SK-N-SH (cell line): ENCODE results near the gene SIX2. TPM values are rescaled to one million over a fixed set of nuclear protein-coding genes. Genes with fewer than 3 reads are reported as not detected.
A peak's percentile ranks its signal among the peaks of the same experiment; 100 is the strongest.

Experiments used
- CTCF ChIA-PET: fragments of 300-600, 350-600 bp; formaldehyde crosslinking; extraction: SDS; loops from one replicate; lab custom pipeline; 2021; lab: Yijun Ruan, JAX
- POLR2A ChIA-PET: fragments of 350-600 bp; sonication (Branson Sonifier 250); formaldehyde crosslinking; extraction: SDS; loops from one replicate; lab custom pipeline; 2020; ENCODE audit warnings: antibody characterized with exemption, inconsistent platforms; lab: Yijun Ruan, JAX
- DNase-seq: peaks from one replicate; pipeline ENCODE4 v3.0.0; 2012
- H2AFZ ChIP-seq: fragments of 200-600 bp; sonication (generic); 2 replicates; pipeline ENCODE4 v1.8.1; 2016; ENCODE audit warnings: antibody characterized with exemption, mild to moderate bottlenecking, low read depth
- H3F3A ChIP-seq: fragments of 200-600 bp; sonication (generic); replicated peaks from 2 replicates; pipeline ENCODE3; 2016; ENCODE audit warnings: antibody characterized with exemption, mild to moderate bottlenecking; ENCODE audit not compliant: insufficient read depth
- H3K27ac ChIP-seq, 2 experiments: fragments of 200-500 bp in 1 of 2; fragments of 200-600 bp in 1 of 2; sonication (Bioruptor generic) in 1 of 2; sonication (generic), shearing (Covaris generic) in 1 of 2; 2 replicates each; pipeline versions ENCODE4 v1.5.1 to v1.6.1; 2014 to 2016; ENCODE audit warnings: low read depth in 2 of 2, inconsistent platforms in 1 of 2, low read length in 1 of 2, mild to moderate bottlenecking in 1 of 2, mixed read lengths in 1 of 2
- H3K27me3 ChIP-seq: fragments of 200-600 bp; sonication (generic), shearing (Covaris generic); 2 replicates; pipeline ENCODE4 v1.6.1; 2016; ENCODE audit warnings: mixed run types; ENCODE audit not compliant: insufficient read depth
- H3K36me3 ChIP-seq, 2 experiments: fragments of 200-500 bp in 1 of 2; fragments of 200-600 bp in 1 of 2; sonication (Bioruptor generic) in 1 of 2; sonication (generic) in 1 of 2; replicated peaks in 1 of 2; 2 replicates each; pipeline versions ENCODE3 to v1.5.1; 2014 to 2016; ENCODE audit warnings: low read length in 1 of 2, mild to moderate bottlenecking in 1 of 2; ENCODE audit not compliant: insufficient read depth in 2 of 2, control insufficient read depth in 1 of 2
- H3K4me1 ChIP-seq, 2 experiments: fragments of 200-500 bp in 1 of 2; fragments of 200-600 bp in 1 of 2; sonication (Bioruptor generic) in 1 of 2; sonication (generic), shearing (Covaris generic) in 1 of 2; 2 replicates each; pipeline versions ENCODE4 v1.5.1 to v1.6.1; 2014 to 2016; ENCODE audit warnings: low read depth in 1 of 2, low read length in 1 of 2, mixed run types in 1 of 2; ENCODE audit not compliant: insufficient read depth in 2 of 2, control insufficient read depth in 1 of 2
- H3K4me2 ChIP-seq: fragments of 200-600 bp; sonication (generic), shearing (Covaris generic); 2 replicates; pipeline ENCODE4 v1.6.1; 2017; ENCODE audit warnings: mixed run types
- H3K4me3 ChIP-seq, 2 experiments: fragments of 200-500 bp in 1 of 2; fragments of 200-600 bp in 1 of 2; sonication (Bioruptor generic) in 1 of 2; sonication (generic), shearing (Covaris generic) in 1 of 2; 2 replicates each; pipeline versions ENCODE4 v1.5.1 to v1.8.1; 2014 to 2016; ENCODE audit warnings: low read depth in 2 of 2, inconsistent platforms in 1 of 2, low read length in 1 of 2, mild to moderate bottlenecking in 1 of 2, mixed read lengths in 1 of 2, moderate library complexity in 1 of 2
- H3K79me2 ChIP-seq: fragments of 200-600 bp; sonication (generic); 2 replicates; pipeline ENCODE4 v1.8.1; 2017; ENCODE audit warnings: mild to moderate bottlenecking; ENCODE audit not compliant: insufficient read depth
- H3K9ac ChIP-seq: fragments of 200-600 bp; sonication (generic); 2 replicates; pipeline ENCODE4 v1.6.1; 2017; ENCODE audit warnings: mixed run types
- H3K9me2 ChIP-seq: fragments of 200-600 bp; sonication (generic); 2 replicates; pipeline ENCODE4 v1.6.1; 2017; ENCODE audit warnings: mixed run types
- H3K9me3 ChIP-seq: fragments of 200-600 bp; sonication (generic); 2 replicates; pipeline ENCODE4 v1.6.1; 2017; ENCODE audit warnings: mixed run types, mild to moderate bottlenecking, moderate library complexity
- H4K20me1 ChIP-seq: fragments of 200-600 bp; sonication (generic); 2 replicates; pipeline ENCODE4 v1.6.1; 2017; ENCODE audit warnings: mild to moderate bottlenecking, mixed run types; ENCODE audit not compliant: insufficient read depth
- CHD2 ChIP-seq: fragments of 150-350 bp; IDR thresholded peaks from 2 replicates; pipeline ENCODE4 v1.6.1; 2018; ENCODE audit warnings: low read length; ENCODE audit not compliant: partially characterized antibody
- EZH2phosphoT487 ChIP-seq: fragments of 200-600 bp; sonication (generic); IDR thresholded peaks from 2 replicates; pipeline ENCODE4 v1.6.1; 2017; ENCODE audit warnings: low read depth, mixed run types, mild to moderate bottlenecking, antibody characterized with exemption, moderate library complexity, borderline replicate concordance
- MEF2A ChIP-seq: IDR thresholded peaks from 2 replicates; pipeline ENCODE4 v1.4.0; 2012; ENCODE audit warnings: low read depth, borderline replicate concordance
- POLR2AphosphoS5 ChIP-seq: IDR thresholded peaks from 2 replicates; pipeline ENCODE4 v1.6.1; 2012; ENCODE audit warnings: low read depth, low read length
- RXRA ChIP-seq: IDR thresholded peaks from 2 replicates; pipeline ENCODE4 v1.4.0; 2012; ENCODE audit warnings: low read depth, mild to moderate bottlenecking, borderline replicate concordance
- SIN3A ChIP-seq: IDR thresholded peaks from 2 replicates; pipeline ENCODE4 v1.6.1; 2012; ENCODE audit warnings: low read depth, mild to moderate bottlenecking, low read length, moderate library complexity, borderline replicate concordance
- WGBS: methylation state at CpG from one replicate; pipeline ENCODE4 v1.1.6; 2017; ENCODE audit warnings: low lambda C conversion rate; 5-methylcytosine and 5-hydroxymethylcytosine counted together
- polyA plus RNA-seq, 3 experiments: library from polyadenylated mRNA; depleted of rRNA; stranded (reverse); fragments of >200 nt; gene quantifications; 2 replicates each; pipeline ENCODE4 v1.2.3, GENCODE V29; 2012
- TF ChIP-seq, protein P1 (sequence below): fragments of 150-350 bp; IDR thresholded peaks from 2 replicates; pipeline ENCODE4 v1.6.1; 2016; ENCODE audit warnings: mild to moderate bottlenecking, low read depth, low read length
- TF ChIP-seq, protein P2 (sequence below): IDR thresholded peaks from 2 replicates; pipeline ENCODE4; 2012
- TF ChIP-seq, protein P3 (sequence below): IDR thresholded peaks from 2 replicates; pipeline ENCODE4 v1.4.0; 2012; ENCODE audit warnings: low read depth, borderline replicate concordance
- TF ChIP-seq, protein P4 (sequence below): IDR thresholded peaks from 2 replicates; pipeline ENCODE4 v1.6.1; 2012; ENCODE audit warnings: mild to moderate bottlenecking, low read depth, low read length, moderate library complexity
- TF ChIP-seq, protein P5 (sequence below): IDR thresholded peaks from 2 replicates; pipeline ENCODE4 v1.4.0; 2012; ENCODE audit warnings: low read depth, borderline replicate concordance
- TF ChIP-seq, protein P6 (sequence below): fragments of 200-600 bp; sonication (generic); IDR thresholded peaks from 2 replicates; pipeline ENCODE4 v1.6.1; 2017; ENCODE audit warnings: antibody characterized with exemption, mild to moderate bottlenecking, moderate library complexity

SIX2 gene
- polyA plus RNA-seq, 1 of the 3 experiments (the other 2 are of a cell fraction): 0.76 TPM

DNA sequence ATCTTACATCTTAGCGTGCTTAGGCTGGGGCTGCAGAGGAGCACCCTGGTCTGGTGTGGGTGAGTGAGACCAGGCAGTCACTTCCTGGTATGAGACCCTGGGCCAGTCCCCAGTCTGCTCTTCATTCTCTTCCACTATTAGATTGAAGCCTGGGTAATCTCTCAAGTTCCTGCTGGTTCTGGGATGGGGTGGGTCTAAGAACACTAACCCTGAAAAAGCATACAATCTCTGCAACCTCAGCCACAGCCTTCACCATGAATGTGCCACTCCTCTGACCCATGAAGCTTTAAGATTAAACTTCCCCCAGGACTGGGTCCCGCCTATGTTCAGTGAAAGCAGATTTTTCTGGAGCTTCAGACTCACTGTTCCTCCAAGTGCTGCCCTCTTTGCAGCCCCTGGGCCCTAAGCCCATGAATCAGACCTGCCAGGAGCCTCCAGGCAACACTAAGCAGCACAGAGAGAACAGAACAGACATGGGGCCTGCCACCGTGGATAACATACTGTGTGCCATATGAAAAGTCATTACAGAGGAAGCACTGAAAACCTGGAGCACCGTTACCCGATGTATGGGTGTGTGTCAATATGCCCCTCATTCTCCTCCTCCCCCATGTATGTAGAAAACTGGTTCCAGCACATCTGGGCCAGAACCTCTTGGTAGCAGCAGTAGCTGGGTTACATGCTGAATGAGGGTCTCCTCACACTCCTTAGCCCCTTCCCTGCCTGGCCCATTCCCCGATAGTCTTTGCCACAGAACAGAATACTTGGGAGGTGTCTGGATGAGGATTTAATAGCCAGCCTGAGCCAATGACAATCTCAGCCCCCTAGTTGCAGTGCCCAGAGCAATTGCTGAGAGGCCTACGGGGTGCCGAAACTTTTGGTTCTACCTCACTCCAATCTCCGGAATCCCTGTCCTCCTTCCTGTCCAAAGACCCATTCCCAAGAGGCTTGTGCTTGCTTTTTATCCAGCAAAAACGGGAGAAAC, 2.7 kb upstream of the SIX2 start:
- CTCF ChIA-PET: interaction anchor here (1.0 to 8.5 kb wide), 9 partner anchors 7 to 482 kb away, joined by 3 to 112 read pairs (median 8); no protein-coding TSS in a partner anchor
- 95% methylated on average over 10 of the region's 10 CpGs for WGBS
- Histone ChIP-seq H3K79me2 (no peaks in the 10 kb centered on the region), H2AFZ (no peak overlapping the region), H3F3A (no peaks in the 10 kb centered on the region), H3K9me2 (no peaks in the 10 kb centered on the region), H3K36me3 (no peaks in the 10 kb centered on the region), H4K20me1 (no peaks in the 10 kb centered on the region), H3K4me1 (peaks cover 0 to 15% of the 10 kb centered on the region in 2 experiments; a peak in 1 of 4 replicates), H3K27ac (no peak overlapping the region), H3K4me3 (no peak overlapping the region), H3K9ac (no peak overlapping the region), H3K9me3 (no peaks in the 10 kb centered on the region), H3K27me3 (no peaks in the 10 kb centered on the region), H3K4me2 (peak overlapping the region; percentile 79)
- DNase-seq: peak; percentile 36
- POLR2A ChIA-PET: interaction anchor here (0.5 kb wide), 1 partner anchor 442 kb away, joined by 3 read pairs; no protein-coding TSS in a partner anchor
- TF ChIP-seq, protein P1, sequence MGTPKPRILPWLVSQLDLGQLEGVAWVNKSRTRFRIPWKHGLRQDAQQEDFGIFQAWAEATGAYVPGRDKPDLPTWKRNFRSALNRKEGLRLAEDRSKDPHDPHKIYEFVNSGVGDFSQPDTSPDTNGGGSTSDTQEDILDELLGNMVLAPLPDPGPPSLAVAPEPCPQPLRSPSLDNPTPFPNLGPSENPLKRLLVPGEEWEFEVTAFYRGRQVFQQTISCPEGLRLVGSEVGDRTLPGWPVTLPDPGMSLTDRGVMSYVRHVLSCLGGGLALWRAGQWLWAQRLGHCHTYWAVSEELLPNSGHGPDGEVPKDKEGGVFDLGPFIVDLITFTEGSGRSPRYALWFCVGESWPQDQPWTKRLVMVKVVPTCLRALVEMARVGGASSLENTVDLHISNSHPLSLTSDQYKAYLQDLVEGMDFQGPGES: no peak

DNA sequence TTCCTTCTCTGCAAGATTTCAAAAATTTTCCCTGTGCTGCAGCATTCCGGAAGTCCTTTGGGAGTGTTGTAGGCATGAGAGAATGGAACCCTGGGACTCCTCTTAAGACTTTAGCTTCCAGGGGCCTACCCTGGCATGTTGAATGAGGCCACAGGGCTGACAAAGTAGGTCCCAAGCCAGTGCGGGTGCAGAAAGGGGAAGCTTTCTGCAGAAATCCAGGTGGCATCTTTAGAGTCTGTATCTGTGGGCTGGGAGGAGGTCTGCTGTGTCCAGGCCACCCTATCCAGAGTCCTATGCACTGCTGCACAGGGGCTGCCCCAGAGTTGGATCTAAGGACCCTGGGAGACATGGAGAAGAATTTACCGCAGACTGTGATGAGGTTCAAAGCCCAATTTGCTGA, 1.9 kb upstream of the SIX2 start:
- Histone ChIP-seq H4K20me1 (no peaks in the 10 kb centered on the region), H3K27ac (no peak overlapping the region), H3F3A (no peaks in the 10 kb centered on the region), H3K79me2 (no peaks in the 10 kb centered on the region), H3K9me3 (no peaks in the 10 kb centered on the region), H2AFZ (no peak overlapping the region), H3K36me3 (no peaks in the 10 kb centered on the region), H3K27me3 (no peaks in the 10 kb centered on the region), H3K4me2 (peak overlapping the region; percentile 79), H3K9me2 (no peaks in the 10 kb centered on the region), H3K4me1 (peaks cover 0 to 15% of the 10 kb centered on the region in 2 experiments; a peak in 1 of 4 replicates), H3K4me3 (peak overlapping the region in 1 of 2 experiments; percentile 62; a peak in 1 of 4 replicates), H3K9ac (no peak overlapping the region)
- ChIA-PET POLR2A (interaction anchor here (0.5 kb wide), 1 partner anchor 442 kb away, joined by 3 read pairs; no protein-coding TSS in a partner anchor), CTCF (interaction anchor here (0.9 to 8.5 kb wide), 7 partner anchors 9 to 483 kb away, joined by 3 to 112 read pairs (median 4); no protein-coding TSS in a partner anchor)
- WGBS: 96% methylated on average over 3 of the region's 3 CpGs
- DNase-seq: no peak
- TF ChIP-seq MEF2A (no peak), EZH2phosphoT487 (no peak), SIN3A (no peak), POLR2AphosphoS5 (no peak), CHD2 (no peak), RXRA (no peak)
- TF ChIP-seq, protein P2, sequence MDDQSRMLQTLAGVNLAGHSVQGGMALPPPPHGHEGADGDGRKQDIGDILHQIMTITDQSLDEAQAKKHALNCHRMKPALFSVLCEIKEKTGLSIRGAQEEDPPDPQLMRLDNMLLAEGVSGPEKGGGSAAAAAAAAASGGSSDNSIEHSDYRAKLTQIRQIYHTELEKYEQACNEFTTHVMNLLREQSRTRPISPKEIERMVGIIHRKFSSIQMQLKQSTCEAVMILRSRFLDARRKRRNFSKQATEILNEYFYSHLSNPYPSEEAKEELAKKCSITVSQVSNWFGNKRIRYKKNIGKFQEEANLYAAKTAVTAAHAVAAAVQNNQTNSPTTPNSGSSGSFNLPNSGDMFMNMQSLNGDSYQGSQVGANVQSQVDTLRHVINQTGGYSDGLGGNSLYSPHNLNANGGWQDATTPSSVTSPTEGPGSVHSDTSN: no peak
- TF ChIP-seq, protein P3, sequence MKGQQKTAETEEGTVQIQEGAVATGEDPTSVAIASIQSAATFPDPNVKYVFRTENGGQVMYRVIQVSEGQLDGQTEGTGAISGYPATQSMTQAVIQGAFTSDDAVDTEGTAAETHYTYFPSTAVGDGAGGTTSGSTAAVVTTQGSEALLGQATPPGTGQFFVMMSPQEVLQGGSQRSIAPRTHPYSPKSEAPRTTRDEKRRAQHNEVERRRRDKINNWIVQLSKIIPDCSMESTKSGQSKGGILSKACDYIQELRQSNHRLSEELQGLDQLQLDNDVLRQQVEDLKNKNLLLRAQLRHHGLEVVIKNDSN: no peak
- TF ChIP-seq, protein P4, sequence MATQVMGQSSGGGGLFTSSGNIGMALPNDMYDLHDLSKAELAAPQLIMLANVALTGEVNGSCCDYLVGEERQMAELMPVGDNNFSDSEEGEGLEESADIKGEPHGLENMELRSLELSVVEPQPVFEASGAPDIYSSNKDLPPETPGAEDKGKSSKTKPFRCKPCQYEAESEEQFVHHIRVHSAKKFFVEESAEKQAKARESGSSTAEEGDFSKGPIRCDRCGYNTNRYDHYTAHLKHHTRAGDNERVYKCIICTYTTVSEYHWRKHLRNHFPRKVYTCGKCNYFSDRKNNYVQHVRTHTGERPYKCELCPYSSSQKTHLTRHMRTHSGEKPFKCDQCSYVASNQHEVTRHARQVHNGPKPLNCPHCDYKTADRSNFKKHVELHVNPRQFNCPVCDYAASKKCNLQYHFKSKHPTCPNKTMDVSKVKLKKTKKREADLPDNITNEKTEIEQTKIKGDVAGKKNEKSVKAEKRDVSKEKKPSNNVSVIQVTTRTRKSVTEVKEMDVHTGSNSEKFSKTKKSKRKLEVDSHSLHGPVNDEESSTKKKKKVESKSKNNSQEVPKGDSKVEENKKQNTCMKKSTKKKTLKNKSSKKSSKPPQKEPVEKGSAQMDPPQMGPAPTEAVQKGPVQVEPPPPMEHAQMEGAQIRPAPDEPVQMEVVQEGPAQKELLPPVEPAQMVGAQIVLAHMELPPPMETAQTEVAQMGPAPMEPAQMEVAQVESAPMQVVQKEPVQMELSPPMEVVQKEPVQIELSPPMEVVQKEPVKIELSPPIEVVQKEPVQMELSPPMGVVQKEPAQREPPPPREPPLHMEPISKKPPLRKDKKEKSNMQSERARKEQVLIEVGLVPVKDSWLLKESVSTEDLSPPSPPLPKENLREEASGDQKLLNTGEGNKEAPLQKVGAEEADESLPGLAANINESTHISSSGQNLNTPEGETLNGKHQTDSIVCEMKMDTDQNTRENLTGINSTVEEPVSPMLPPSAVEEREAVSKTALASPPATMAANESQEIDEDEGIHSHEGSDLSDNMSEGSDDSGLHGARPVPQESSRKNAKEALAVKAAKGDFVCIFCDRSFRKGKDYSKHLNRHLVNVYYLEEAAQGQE: no peak
- TF ChIP-seq, protein P5, sequence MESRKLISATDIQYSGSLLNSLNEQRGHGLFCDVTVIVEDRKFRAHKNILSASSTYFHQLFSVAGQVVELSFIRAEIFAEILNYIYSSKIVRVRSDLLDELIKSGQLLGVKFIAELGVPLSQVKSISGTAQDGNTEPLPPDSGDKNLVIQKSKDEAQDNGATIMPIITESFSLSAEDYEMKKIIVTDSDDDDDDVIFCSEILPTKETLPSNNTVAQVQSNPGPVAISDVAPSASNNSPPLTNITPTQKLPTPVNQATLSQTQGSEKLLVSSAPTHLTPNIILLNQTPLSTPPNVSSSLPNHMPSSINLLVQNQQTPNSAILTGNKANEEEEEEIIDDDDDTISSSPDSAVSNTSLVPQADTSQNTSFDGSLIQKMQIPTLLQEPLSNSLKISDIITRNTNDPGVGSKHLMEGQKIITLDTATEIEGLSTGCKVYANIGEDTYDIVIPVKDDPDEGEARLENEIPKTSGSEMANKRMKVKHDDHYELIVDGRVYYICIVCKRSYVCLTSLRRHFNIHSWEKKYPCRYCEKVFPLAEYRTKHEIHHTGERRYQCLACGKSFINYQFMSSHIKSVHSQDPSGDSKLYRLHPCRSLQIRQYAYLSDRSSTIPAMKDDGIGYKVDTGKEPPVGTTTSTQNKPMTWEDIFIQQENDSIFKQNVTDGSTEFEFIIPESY: no peak
- TF ChIP-seq, protein P6, sequence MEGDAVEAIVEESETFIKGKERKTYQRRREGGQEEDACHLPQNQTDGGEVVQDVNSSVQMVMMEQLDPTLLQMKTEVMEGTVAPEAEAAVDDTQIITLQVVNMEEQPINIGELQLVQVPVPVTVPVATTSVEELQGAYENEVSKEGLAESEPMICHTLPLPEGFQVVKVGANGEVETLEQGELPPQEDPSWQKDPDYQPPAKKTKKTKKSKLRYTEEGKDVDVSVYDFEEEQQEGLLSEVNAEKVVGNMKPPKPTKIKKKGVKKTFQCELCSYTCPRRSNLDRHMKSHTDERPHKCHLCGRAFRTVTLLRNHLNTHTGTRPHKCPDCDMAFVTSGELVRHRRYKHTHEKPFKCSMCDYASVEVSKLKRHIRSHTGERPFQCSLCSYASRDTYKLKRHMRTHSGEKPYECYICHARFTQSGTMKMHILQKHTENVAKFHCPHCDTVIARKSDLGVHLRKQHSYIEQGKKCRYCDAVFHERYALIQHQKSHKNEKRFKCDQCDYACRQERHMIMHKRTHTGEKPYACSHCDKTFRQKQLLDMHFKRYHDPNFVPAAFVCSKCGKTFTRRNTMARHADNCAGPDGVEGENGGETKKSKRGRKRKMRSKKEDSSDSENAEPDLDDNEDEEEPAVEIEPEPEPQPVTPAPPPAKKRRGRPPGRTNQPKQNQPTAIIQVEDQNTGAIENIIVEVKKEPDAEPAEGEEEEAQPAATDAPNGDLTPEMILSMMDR: no peak
